H1 (cell line): Measurements from ENCODE around the gene NRIP3.

Experiments
- ATF2 ChIP-seq: IDR thresholded peaks from 2 replicates; pipeline ENCODE4 v1.6.1; 2012; ENCODE audit warnings: low read length, inconsistent platforms
- CEBPB ChIP-seq: IDR thresholded peaks from 2 replicates; pipeline ENCODE4 v1.6.1; 2012; ENCODE audit warnings: low read depth, low read length
- CHD2 ChIP-seq: IDR thresholded peaks from 2 replicates; pipeline ENCODE4 v1.6.1; 2012; ENCODE audit warnings: low read length, improper control_type of control experiment
- CTCF ChIP-seq, 3 experiments: IDR thresholded peaks; 1 replicate in 2 of 3; 2 replicates in 1 of 3; pipeline versions ENCODE4 v1.5.1 to v1.6.1; 2011; ENCODE audit warnings: low read length in 3 of 3, mild to moderate bottlenecking in 3 of 3, inconsistent platforms in 2 of 3, low read depth in 1 of 3, moderate library complexity in 1 of 3; ENCODE audit not compliant: insufficient read depth in 1 of 3; ENCODE audit errors: control extremely low read depth in 1 of 3
- EZH2 ChIP-seq: fragments of 200-600 bp; sonication (generic); IDR thresholded peaks from 2 replicates; pipeline ENCODE4 v1.7.1; 2012; ENCODE audit warnings: low read depth, mild to moderate bottlenecking, moderate library complexity, low read length, inconsistent platforms; ENCODE audit not compliant: severe bottlenecking
- FOSL1 ChIP-seq: IDR thresholded peaks from 2 replicates; pipeline ENCODE4 v1.6.1; 2011; ENCODE audit warnings: mild to moderate bottlenecking, low read depth, low read length, moderate library complexity; ENCODE audit not compliant: insufficient read depth
- POLR2A ChIP-seq, 2 experiments: IDR thresholded peaks; 1 replicate in 1 of 2; 2 replicates in 1 of 2; pipeline ENCODE4 v1.6.1; 2011; ENCODE audit warnings: low read depth in 2 of 2, low read length in 2 of 2, mild to moderate bottlenecking in 2 of 2; ENCODE audit errors: control extremely low read depth in 1 of 2
- POLR2AphosphoS5 ChIP-seq: IDR thresholded peaks from 2 replicates; pipeline ENCODE4 v1.6.1; 2011; ENCODE audit warnings: low read depth, low read length
- RAD21 ChIP-seq, 2 experiments: IDR thresholded peaks in 1 of 2; conservative IDR thresholded peaks in 1 of 2; 2 replicates each; pipeline ENCODE4 v1.6.1; 2011; ENCODE audit warnings: low read depth in 2 of 2, low read length in 2 of 2, improper control_type of control experiment in 1 of 2, inconsistent platforms in 1 of 2, mild to moderate bottlenecking in 1 of 2, moderate library complexity in 1 of 2
- TAF7 ChIP-seq: optimal IDR thresholded peaks from 2 replicates; pipeline ENCODE3; 2011; ENCODE audit warnings: low read depth, mild to moderate bottlenecking, inconsistent platforms, low read length, moderate library complexity, borderline replicate concordance

- TF ChIP-seq POLR2AphosphoS5: no peak
- TF ChIP-seq EZH2: no peak
- no peak for TF ChIP-seq ATF2
- no peak for TF ChIP-seq RAD21 (IDR thresholded peaks at IDR 0.05 in 1 of 2, conservative IDR thresholded peaks at IDR 0.05 in 1 of 2; ENCODE audit: low read depth in 2 of 2, low read length in 2 of 2)
- no peak for TF ChIP-seq POLR2A (IDR thresholded peaks at IDR 0.05; ENCODE audit: control extremely low read depth in 1 of 2, low read depth in 2 of 2, low read length in 2 of 2)
- TF ChIP-seq CTCF (IDR thresholded peaks at IDR 0.05; ENCODE audit: control extremely low read depth in 1 of 3, insufficient read depth in 1 of 3, low read depth in 1 of 3, low read length in 3 of 3): no peak
- no peak for TF ChIP-seq CEBPB
- TF ChIP-seq CHD2: no peak
- no peak for TF ChIP-seq TAF7
- no peak for TF ChIP-seq FOSL1
These were observed 68.9 kb downstream of the NRIP3 start for GRCh38 chr11:8934742-8935488.
